ENCODE measurements around the gene PPP2R1B.

PPP2R1B gene

DNA sequence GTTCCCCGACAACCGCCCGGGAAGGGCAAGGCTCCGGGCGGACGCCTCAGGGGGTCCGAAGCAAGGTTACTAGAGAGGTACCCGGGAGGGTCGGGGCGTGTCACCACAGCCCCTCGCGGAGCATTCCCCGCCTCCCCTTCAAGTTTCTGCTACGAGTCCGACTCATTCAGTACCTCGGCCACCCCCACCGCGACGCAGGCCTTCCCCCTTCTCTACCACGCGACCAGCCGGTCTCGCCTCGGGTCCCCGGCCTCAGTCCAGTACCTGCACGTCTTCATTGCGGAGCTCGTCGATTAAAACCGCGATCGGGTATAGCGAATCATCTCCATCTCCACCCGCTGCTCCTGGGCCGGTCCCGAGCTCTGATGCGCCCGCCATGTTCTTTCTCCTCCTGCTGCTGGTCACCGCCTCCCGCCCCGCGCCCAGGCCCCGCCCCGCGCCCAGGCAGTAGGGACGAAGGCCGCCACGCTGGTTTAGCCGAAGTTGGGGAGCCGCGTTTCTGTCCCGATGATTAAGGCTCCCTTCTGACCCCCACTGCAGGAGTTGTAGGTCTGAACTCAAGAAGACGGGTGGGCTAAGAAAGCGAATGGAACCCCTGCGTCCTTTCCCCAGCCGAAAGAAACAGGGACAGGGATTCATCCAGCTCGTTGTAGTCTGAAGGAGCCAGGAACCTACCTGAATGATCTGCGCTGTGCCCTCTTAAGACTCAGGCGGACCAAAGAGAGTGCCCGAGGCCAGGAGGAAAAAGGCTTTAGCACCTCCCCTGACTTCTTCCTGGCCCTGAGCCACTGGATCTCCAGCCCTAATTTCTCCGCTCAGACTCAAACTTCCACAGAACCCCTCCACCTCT, at the start of gene PPP2R1B:
TSS of gene PPP2R1B (minus strand) at position 406 of the 850 bp plus-strand sequence. CDS start at position 378, 28 bp downstream.
- H3K27ac Mint-ChIP-seq, result peak within 1 kb of the TSS; percentile 90
- peaks cover 25% of the 10 kb centered on the region for H3K4me1 Mint-ChIP-seq (ENCODE audit: low read depth)
- DNase-seq (ENCODE audit: low spot score), result peak; percentile 70
- peak within 1 kb of the TSS; percentile 91 for H3K4me3 Mint-ChIP-seq
- no peaks in the 10 kb centered on the region for H3K27me3 Mint-ChIP-seq (ENCODE audit: low read depth)
- H3K9me3 Mint-ChIP-seq, result no peaks in the 10 kb centered on the region
- peaks cover 30% of the 10 kb centered on the region for H3K36me3 Mint-ChIP-seq (ENCODE audit: low read depth)

DNA sequence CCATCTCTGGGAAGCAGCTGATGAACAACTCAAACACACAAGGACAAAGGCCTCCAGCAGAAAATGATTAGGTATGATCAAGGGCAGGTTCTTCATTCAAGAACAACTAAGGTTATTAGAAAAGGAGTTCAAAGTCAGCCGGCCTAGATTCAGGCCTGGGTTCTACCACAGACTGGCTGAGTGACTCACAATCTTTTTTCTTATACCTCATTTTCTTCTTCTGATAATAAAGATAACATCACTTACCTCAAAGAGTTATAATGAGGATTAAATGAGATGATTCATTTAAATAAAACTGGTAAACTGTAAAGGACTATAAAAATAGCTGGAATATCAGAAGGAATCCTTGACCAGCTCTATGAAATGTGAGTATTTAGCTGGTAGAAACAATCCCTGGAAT, 49.3 kb upstream of the PPP2R1B start:
- Mint-ChIP-seq H3K27me3 (ENCODE audit: low read depth) (no peaks in the 10 kb centered on the region), H3K27ac (no peak overlapping the region), H3K9me3 (no peaks in the 10 kb centered on the region), H3K4me1 (ENCODE audit: low read depth) (peaks cover 7% of the 10 kb centered on the region), H3K4me3 (no peak overlapping the region), H3K36me3 (ENCODE audit: low read depth) (peaks cover 19% of the 10 kb centered on the region)
- DNase-seq (ENCODE audit: low spot score), result no peak

DNA sequence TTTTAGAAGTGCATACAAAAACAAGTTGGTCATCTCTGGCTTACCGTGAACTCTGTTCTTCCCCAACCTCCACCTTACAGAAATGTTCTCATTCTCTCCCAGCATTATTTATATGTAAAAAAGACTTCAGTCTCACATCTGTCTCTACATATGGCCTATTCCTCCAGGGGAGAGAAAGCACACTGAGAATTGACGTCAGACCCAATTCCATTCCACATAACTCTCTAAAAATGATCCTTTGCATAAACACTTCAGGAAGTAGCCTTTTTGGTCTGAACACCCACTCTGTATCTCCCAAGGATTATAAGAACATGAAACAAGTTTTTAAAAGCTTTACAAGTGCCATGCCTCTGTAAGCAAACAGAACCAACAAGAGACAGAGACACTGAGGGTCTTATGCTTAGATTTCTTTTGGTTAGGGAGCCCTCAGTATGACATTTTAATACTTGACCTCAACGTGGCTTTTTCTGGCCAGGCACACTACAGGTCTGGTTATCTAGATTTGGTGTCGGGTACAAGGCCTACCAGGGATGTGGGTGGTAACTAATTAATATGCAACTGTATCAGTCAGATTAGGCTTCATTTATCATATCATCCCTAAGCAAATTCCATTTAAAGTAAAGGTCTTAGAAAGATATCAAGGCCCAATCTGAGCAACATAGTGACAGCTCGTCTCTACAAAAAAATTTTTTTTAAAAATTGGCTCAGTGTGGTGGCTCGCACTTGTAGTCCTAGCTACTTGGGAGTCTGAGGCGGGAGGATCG, 48.5 kb upstream of the PPP2R1B start:
- no peak for DNase-seq (ENCODE audit: low spot score)
- Mint-ChIP-seq H3K27me3 (ENCODE audit: low read depth) (no peaks in the 10 kb centered on the region), H3K4me1 (ENCODE audit: low read depth) (peaks cover 7% of the 10 kb centered on the region), H3K4me3 (no peak overlapping the region), H3K36me3 (ENCODE audit: low read depth) (peaks cover 21% of the 10 kb centered on the region), H3K27ac (no peak overlapping the region), H3K9me3 (no peaks in the 10 kb centered on the region)

DNA sequence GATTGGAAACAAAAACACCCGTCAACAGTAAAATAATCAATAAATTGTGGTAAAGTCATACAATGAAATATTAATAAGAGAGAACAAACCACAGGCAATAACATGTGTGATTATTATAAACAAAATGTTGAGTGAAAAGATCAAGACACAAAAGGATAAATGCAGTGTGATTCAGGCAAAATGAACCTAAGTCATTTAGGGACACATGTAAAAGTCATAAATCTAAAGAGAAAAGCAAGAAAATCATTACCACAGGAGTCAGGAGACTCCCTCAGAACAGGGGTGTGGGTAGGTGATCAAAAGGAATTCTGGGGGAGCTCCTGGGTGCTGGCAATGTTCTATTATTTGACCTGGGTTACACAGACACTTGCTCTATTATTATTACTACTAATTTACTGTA, 47.9 kb upstream of the PPP2R1B start:
- Mint-ChIP-seq H3K36me3 (ENCODE audit: low read depth) (peaks cover 21% of the 10 kb centered on the region), H3K9me3 (no peaks in the 10 kb centered on the region), H3K27ac (no peak overlapping the region), H3K4me3 (no peak overlapping the region), H3K4me1 (ENCODE audit: low read depth) (peaks cover 7% of the 10 kb centered on the region), H3K27me3 (ENCODE audit: low read depth) (no peaks in the 10 kb centered on the region)
- no peak for DNase-seq (ENCODE audit: low spot score)

GRCh38 chr11:111812211-111812610, 46.0 kb upstream of the PPP2R1B start:
- Mint-ChIP-seq H3K27ac (no peak overlapping the region), H3K4me3 (no peak overlapping the region), H3K9me3 (no peaks in the 10 kb centered on the region), H3K4me1 (ENCODE audit: low read depth) (peaks cover 7% of the 10 kb centered on the region), H3K36me3 (ENCODE audit: low read depth) (peaks cover 24% of the 10 kb centered on the region), H3K27me3 (ENCODE audit: low read depth) (no peaks in the 10 kb centered on the region)
- DNase-seq (ENCODE audit: low spot score), result no peak

DNA sequence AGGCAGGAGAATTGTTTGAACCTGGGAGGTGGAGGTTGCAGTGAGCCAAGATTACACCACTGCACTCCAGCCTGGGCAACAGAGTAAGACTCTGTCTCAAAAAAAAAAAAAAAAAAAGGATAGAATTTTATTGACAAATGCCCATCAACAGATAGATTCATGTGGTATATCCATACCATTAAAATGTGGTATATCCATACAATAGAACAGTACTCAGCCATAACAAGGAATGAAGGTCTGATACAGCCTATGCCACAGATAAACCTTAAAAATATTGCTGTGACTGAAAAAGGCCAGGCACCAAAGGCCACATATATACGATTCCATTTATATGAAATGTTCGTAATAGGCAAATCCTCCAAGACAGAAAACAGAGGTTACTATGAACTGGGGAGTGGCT, 45.3 kb upstream of the PPP2R1B start:
- Mint-ChIP-seq H3K4me1 (ENCODE audit: low read depth) (peaks cover 5% of the 10 kb centered on the region), H3K27ac (no peak overlapping the region), H3K9me3 (no peaks in the 10 kb centered on the region), H3K36me3 (ENCODE audit: low read depth) (peaks cover 20% of the 10 kb centered on the region), H3K4me3 (no peak overlapping the region), H3K27me3 (ENCODE audit: low read depth) (no peaks in the 10 kb centered on the region)
- no peak for DNase-seq (ENCODE audit: low spot score)

DNA sequence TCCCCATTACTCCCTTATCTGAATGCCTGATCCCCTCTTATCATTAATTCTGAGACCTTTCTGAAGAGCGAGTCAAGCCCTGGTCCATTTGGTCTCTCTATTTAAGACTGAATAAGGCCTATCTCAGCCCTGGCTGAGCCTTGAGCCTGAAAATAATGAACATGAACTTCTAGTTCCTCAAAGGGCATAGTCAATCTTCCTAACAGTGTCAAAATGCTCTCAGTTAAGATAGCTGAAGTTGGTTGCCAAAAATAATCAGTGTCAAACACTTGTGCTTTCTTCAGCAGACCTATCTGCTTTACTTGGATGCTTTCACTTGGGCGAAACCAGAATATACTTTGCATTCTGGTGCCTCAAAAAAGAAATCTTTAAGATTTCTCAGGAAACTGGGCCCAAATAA, 42.6 kb upstream of the PPP2R1B start:
- Mint-ChIP-seq H3K27me3 (ENCODE audit: low read depth) (no peaks in the 10 kb centered on the region), H3K36me3 (ENCODE audit: low read depth) (peaks cover 23% of the 10 kb centered on the region), H3K4me1 (ENCODE audit: low read depth) (no peaks in the 10 kb centered on the region), H3K9me3 (no peaks in the 10 kb centered on the region), H3K4me3 (no peak overlapping the region), H3K27ac (no peak overlapping the region)
- no peak for DNase-seq (ENCODE audit: low spot score)

DNA sequence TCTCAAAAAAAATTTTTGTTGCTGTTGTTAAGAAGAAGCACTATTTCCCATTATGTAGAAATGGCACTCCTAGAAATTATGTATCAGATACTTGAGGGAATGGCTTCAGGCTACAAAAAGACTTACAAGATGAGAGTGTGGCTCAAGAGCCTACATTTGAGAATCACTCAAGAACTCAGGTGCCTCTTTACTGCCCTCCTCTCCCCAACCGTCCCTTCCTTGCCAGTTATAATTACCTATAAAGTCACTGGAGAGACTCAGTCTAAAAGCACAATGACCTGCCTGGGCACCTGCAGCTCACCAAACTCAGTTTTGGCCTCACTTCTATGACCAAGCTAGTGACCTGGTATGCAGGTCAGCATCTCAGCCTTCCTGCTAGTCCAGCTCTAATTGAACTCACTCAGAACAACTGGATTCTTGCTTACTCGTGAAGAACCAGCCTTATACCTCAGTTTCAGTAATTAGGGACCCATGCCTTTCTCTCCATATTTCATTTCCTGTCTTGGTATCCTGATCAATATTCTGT, 41.9 kb upstream of the PPP2R1B start:
- H3K27ac Mint-ChIP-seq, result no peak overlapping the region
- H3K4me3 Mint-ChIP-seq, result no peak overlapping the region
- H3K4me1 Mint-ChIP-seq (ENCODE audit: low read depth), result peaks cover 2% of the 10 kb centered on the region
- no peaks in the 10 kb centered on the region for H3K9me3 Mint-ChIP-seq
- H3K27me3 Mint-ChIP-seq (ENCODE audit: low read depth), result no peaks in the 10 kb centered on the region
- peaks cover 27% of the 10 kb centered on the region for H3K36me3 Mint-ChIP-seq (ENCODE audit: low read depth)
- DNase-seq (ENCODE audit: low spot score), result no peak

GRCh38 chr11:111807076-111807475, 40.9 kb upstream of the PPP2R1B start:
- Mint-ChIP-seq H3K4me1 (ENCODE audit: low read depth) (peaks cover 2% of the 10 kb centered on the region), H3K4me3 (no peak overlapping the region), H3K27me3 (ENCODE audit: low read depth) (no peaks in the 10 kb centered on the region), H3K36me3 (ENCODE audit: low read depth) (peaks cover 23% of the 10 kb centered on the region), H3K27ac (no peak overlapping the region), H3K9me3 (no peaks in the 10 kb centered on the region)
- DNase-seq (ENCODE audit: low spot score), result no peak

- peaks cover 37% of the 10 kb centered on the region for H3K36me3 Mint-ChIP-seq (ENCODE audit: low read depth)
- no peak overlapping the region for H3K27ac Mint-ChIP-seq
- peaks cover 8% of the 10 kb centered on the region for H3K4me1 Mint-ChIP-seq (ENCODE audit: low read depth)
- no peaks in the 10 kb centered on the region for H3K9me3 Mint-ChIP-seq
- H3K27me3 Mint-ChIP-seq (ENCODE audit: low read depth), result no peaks in the 10 kb centered on the region
- DNase-seq (ENCODE audit: low spot score), result no peak
- no peak overlapping the region for H3K4me3 Mint-ChIP-seq
These were observed 34.9 kb upstream of the PPP2R1B start for GRCh38 chr11:111801135-111801534.

DNA sequence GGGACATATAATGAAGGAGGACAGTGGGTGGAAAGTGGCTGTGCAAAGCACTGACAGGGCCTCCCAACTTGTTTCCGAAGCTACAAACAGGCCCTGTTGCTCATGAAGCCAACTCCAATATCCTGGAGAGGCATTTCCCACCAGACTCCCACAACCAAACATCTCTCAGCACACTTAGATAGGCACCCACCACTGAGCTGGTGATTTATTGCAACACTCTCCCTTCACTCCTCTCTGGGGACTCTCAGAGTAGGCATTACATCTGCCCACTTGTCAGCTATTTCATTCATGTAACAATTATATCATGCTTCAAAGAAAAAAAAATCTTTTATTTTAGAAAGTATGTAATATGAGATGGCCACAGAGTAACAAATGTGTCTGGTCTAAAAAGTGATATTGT, 32.1 kb upstream of the PPP2R1B start:
- H3K27me3 Mint-ChIP-seq (ENCODE audit: low read depth), result no peaks in the 10 kb centered on the region
- H3K36me3 Mint-ChIP-seq (ENCODE audit: low read depth), result peaks cover 28% of the 10 kb centered on the region
- H3K27ac Mint-ChIP-seq, result no peak overlapping the region
- no peak overlapping the region for H3K4me3 Mint-ChIP-seq
- H3K9me3 Mint-ChIP-seq, result no peaks in the 10 kb centered on the region
- DNase-seq (ENCODE audit: low spot score), result no peak
- H3K4me1 Mint-ChIP-seq (ENCODE audit: low read depth), result peaks cover 6% of the 10 kb centered on the region

GRCh38 chr11:111797145-111797581, 31.0 kb upstream of the PPP2R1B start:
- Mint-ChIP-seq H3K27ac (no peak overlapping the region), H3K27me3 (ENCODE audit: low read depth) (no peaks in the 10 kb centered on the region), H3K36me3 (ENCODE audit: low read depth) (peaks cover 26% of the 10 kb centered on the region), H3K4me1 (ENCODE audit: low read depth) (peaks cover 6% of the 10 kb centered on the region), H3K9me3 (no peaks in the 10 kb centered on the region), H3K4me3 (no peak overlapping the region)
- DNase-seq (ENCODE audit: low spot score), result no peak

GRCh38 chr11:111796696-111797095, 30.5 kb upstream of the PPP2R1B start:
- Mint-ChIP-seq H3K27ac (no peak overlapping the region), H3K4me1 (ENCODE audit: low read depth) (peaks cover 6% of the 10 kb centered on the region), H3K36me3 (ENCODE audit: low read depth) (peaks cover 22% of the 10 kb centered on the region), H3K9me3 (no peaks in the 10 kb centered on the region), H3K27me3 (ENCODE audit: low read depth) (no peaks in the 10 kb centered on the region), H3K4me3 (no peak overlapping the region)
- no peak for DNase-seq (ENCODE audit: low spot score)

GRCh38 chr11:111795334-111795985, 29.3 kb upstream of the PPP2R1B start:
- Mint-ChIP-seq H3K9me3 (no peaks in the 10 kb centered on the region), H3K36me3 (ENCODE audit: low read depth) (peaks cover 20% of the 10 kb centered on the region), H3K4me1 (ENCODE audit: low read depth) (peaks cover 6% of the 10 kb centered on the region), H3K4me3 (no peak overlapping the region), H3K27ac (no peak overlapping the region), H3K27me3 (ENCODE audit: low read depth) (no peaks in the 10 kb centered on the region)
- DNase-seq (ENCODE audit: low spot score), result no peak
